ENCODE data around the gene FAM161A.
A peak's percentile ranks its signal among the peaks of the same experiment; 100 is the strongest.
"Not testable (repeated sequence)": the region's sequence is repeated elsewhere in the genome, so short reads cannot be mapped to it uniquely, and the experiment has no call there.

The FAM161A gene

GRCh38 chr2:61853847-61854563 lies at the start of gene FAM161A:
Gene FAM161A, minus strand, starts transcription at chr2:61854060. Its CDS starts 19 bp downstream, at chr2:61854041.
- peak; percentile 80 for DNase-seq (ENCODE audit: low spot score)

GRCh38 chr2:61900281-61900680 lies 46.4 kb upstream of the FAM161A start:
- no peak for DNase-seq (ENCODE audit: low spot score)

- no peak for DNase-seq (ENCODE audit: low spot score)
Observed at GRCh38 chr2:61898810-61899209, 45.0 kb upstream of the FAM161A start.

GRCh38 chr2:61888267-61889055 lies 34.6 kb upstream of the FAM161A start, which contains the start of gene CCT4:
Gene CCT4, minus strand, starts transcription at chr2:61888656. Its CDS starts 149 bp downstream, at chr2:61888507.
- peak; percentile 88 for DNase-seq (ENCODE audit: low spot score)

- DNase-seq (ENCODE audit: low spot score) = peak; percentile 33
Observed at GRCh38 chr2:61887717-61888266, 33.9 kb upstream of the FAM161A start.

GRCh38 chr2:61885896-61886603 lies 32.2 kb upstream of the FAM161A start:
- DNase-seq (ENCODE audit: low spot score) = no peak

- no peak for DNase-seq (ENCODE audit: low spot score)
Observed at GRCh38 chr2:61882850-61883249, 29.0 kb upstream of the FAM161A start.

GRCh38 chr2:61879351-61879750 lies 25.5 kb upstream of the FAM161A start:
- not testable (repeated sequence) for DNase-seq (ENCODE audit: low spot score)

GRCh38 chr2:61878761-61879160 lies 24.9 kb upstream of the FAM161A start:
- DNase-seq (ENCODE audit: low spot score) = no peak

- DNase-seq (ENCODE audit: low spot score) = no peak
Observed at GRCh38 chr2:61877571-61878245, 23.8 kb upstream of the FAM161A start.

GRCh38 chr2:61876400-61876799 lies 22.5 kb upstream of the FAM161A start:
- no peak for DNase-seq (ENCODE audit: low spot score)

GRCh38 chr2:61866482-61867089 lies 12.7 kb upstream of the FAM161A start:
- DNase-seq (ENCODE audit: low spot score) = not testable (repeated sequence)

- DNase-seq (ENCODE audit: low spot score) = no peak
Observed at GRCh38 chr2:61862085-61862484, 8.2 kb upstream of the FAM161A start.

- DNase-seq (ENCODE audit: low spot score) = no peak
Observed at GRCh38 chr2:61857224-61857623, 3.4 kb upstream of the FAM161A start.

- DNase-seq (ENCODE audit: low spot score) = no peak
Observed at GRCh38 chr2:61855318-61855613, 1.4 kb upstream of the FAM161A start.

- DNase-seq (ENCODE audit: low spot score) = peak; percentile 96
Observed at GRCh38 chr2:61854564-61855317, 881 bp upstream of the FAM161A start.

GRCh38 chr2:61853086-61853846 lies 594 bp downstream of the FAM161A start:
- DNase-seq (ENCODE audit: low spot score) = peak; percentile 49

GRCh38 chr2:61851270-61851669 lies 2.6 kb downstream of the FAM161A start:
- DNase-seq (ENCODE audit: low spot score) = not testable (repeated sequence)

- DNase-seq (ENCODE audit: low spot score) = no peak
Observed at GRCh38 chr2:61845320-61845719, 8.5 kb downstream of the FAM161A start.

GRCh38 chr2:61841286-61841685 lies 12.6 kb downstream of the FAM161A start:
- no peak for DNase-seq (ENCODE audit: low spot score)

Measured in activated CD4-positive, alpha-beta T cell treated with anti-CD3 and anti-CD28 coated beads, Interleukin-2, Interleukin-4, amounts not matched to agents 100 ng/mL and 50 ng/mL, durations not matched to agents 16 hours and 8 hours (primary cell).